ENCODE results near the gene TLR9. TPM values are rescaled to one million over a fixed set of nuclear protein-coding genes. Genes with fewer than 3 reads are reported as not detected.
A peak's percentile ranks its signal among the peaks of the same experiment; 100 is the strongest.

Gene TLR9
- total RNA-seq, 1 experiment from 2014 or later = not detected

- CTCF ChIA-PET = no interaction called here
- peaks cover 64% of the 10 kb centered on the region for H3K36me3 ChIP-seq (ENCODE audit: low read depth, low read length)
- TF ChIP-seq EZH2 (IDR thresholded peaks at IDR 0.05; ENCODE audit: low read length, unreplicated experiment) (no peak), EZH2phosphoT487 (IDR thresholded peaks at IDR 0.05; ENCODE audit: borderline replicate concordance, low read length) (no peak), CTCF (conservative IDR thresholded peaks at IDR 0.05; ENCODE audit: low read depth, low read length) (no peak)
Observed at GRCh38 chr3:52213901-52214300, 11.5 kb downstream of the TLR9 start.

GRCh38 chr3:52213005-52213404 lies 12.4 kb downstream of the TLR9 start:
- H3K79me2 ChIP-seq (ENCODE audit: low read length) = 0 out of 2 replicates have a peak, but pooled peaks cover 9% of the 10 kb centered on the region
- intact Hi-C loops (cut with micrococcal nuclease) = loop anchor here (10.0 kb wide), 1 partner anchor 158 kb away; the partner anchor contains the start of gene DUSP7
- TF ChIP-seq EZH2phosphoT487 (IDR thresholded peaks at IDR 0.05; ENCODE audit: borderline replicate concordance, low read length) = no peak
- no peak for TF ChIP-seq EZH2 (IDR thresholded peaks at IDR 0.05; ENCODE audit: low read length, unreplicated experiment)
- POLR2A ChIA-PET (ENCODE audit: unreplicated experiment) = no interaction called here
- CTCF ChIA-PET = no interaction called here
- ATAC-seq = no peak
- no peaks in the 10 kb centered on the region for H3K9me3 ChIP-seq (ENCODE audit: low read length)
- H3K4me2 ChIP-seq (ENCODE audit: low read length) = no peak overlapping the region
- peaks cover 73% of the 10 kb centered on the region for H3K36me3 ChIP-seq (ENCODE audit: low read depth, low read length)
- no peak for DNase-seq
- peaks cover 10% of the 10 kb centered on the region for H3F3A ChIP-seq (ENCODE audit: low read length, unreplicated experiment)
- H3K4me1 ChIP-seq (ENCODE audit: insufficient read depth, low read length) = peaks cover 41% of the 10 kb centered on the region
- no peaks in the 10 kb centered on the region for H4K20me1 ChIP-seq (ENCODE audit: low read length)
- no TSS peak for BruUV-seq (replicated peaks)
- H3K4me3 ChIP-seq (ENCODE audit: low read length) = no peak overlapping the region
- H3K27me3 ChIP-seq (ENCODE audit: low read length) = no peaks in the 10 kb centered on the region
- H3K9me2 ChIP-seq (replicated peaks; ENCODE audit: low read length) = no peaks in the 10 kb centered on the region
- H2AFZ ChIP-seq (ENCODE audit: low read length) = no peak overlapping the region
- H3K9ac ChIP-seq (ENCODE audit: low read length) = no peak overlapping the region
- no peak overlapping the region for H3K27ac ChIP-seq (ENCODE audit: low read length)

More at GRCh38 chr3:52213901-52214300, 11.5 kb downstream of the TLR9 start:
- intact Hi-C loops (cut with micrococcal nuclease) = loop anchor here (10.0 kb wide), 1 partner anchor 159 kb away; the partner anchor contains the start of gene DUSP7
- POLR2A ChIA-PET (ENCODE audit: unreplicated experiment) = interaction anchor here (0.5 kb wide), 1 partner anchor 13 kb away, joined by 4 read pairs; no protein-coding TSS in a partner anchor
- Histone ChIP-seq H3K9ac (ENCODE audit: low read length) (no peak overlapping the region), H3K4me3 (ENCODE audit: low read length) (no peak overlapping the region), H2AFZ (ENCODE audit: low read length) (no peak overlapping the region), H3K79me2 (ENCODE audit: low read length) (0 out of 2 replicates have a peak, but pooled peaks cover 9% of the 10 kb centered on the region), H3K27me3 (ENCODE audit: low read length) (no peaks in the 10 kb centered on the region), H3K9me2 (replicated peaks; ENCODE audit: low read length) (no peaks in the 10 kb centered on the region), H3K27ac (ENCODE audit: low read length) (no peak overlapping the region), H3F3A (ENCODE audit: low read length, unreplicated experiment) (peaks cover 11% of the 10 kb centered on the region), H3K4me1 (ENCODE audit: insufficient read depth, low read length) (peaks cover 50% of the 10 kb centered on the region), H4K20me1 (ENCODE audit: low read length) (no peaks in the 10 kb centered on the region), H3K9me3 (ENCODE audit: low read length) (no peaks in the 10 kb centered on the region), H3K4me2 (ENCODE audit: low read length) (no peak overlapping the region)
- no TSS peak for BruUV-seq (replicated peaks)
- no peak for DNase-seq
- no peak for ATAC-seq

DNA sequence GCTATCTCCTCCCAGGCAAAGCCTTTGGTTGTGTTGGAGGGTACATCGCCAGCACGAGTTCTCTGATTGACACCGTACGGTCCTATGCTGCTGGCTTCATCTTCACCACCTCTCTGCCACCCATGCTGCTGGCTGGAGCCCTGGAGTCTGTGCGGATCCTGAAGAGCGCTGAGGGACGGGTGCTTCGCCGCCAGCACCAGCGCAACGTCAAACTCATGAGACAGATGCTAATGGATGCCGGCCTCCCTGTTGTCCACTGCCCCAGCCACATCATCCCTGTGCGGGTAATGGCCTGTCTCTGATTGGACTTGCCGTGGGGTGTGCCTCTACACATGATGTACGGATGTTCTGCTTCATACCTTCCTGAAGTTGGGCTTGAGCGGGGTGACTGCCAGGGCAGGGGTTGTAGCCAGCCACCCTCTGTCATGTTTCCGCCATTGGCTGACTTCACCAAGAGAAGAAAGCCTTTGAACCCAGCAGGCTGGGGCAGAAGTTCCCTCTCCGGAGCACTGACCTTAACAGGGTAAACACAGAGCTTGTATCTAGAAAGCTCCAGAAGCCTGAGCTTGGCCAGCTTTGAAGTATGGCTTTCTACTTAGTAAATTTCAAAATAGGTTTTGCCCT lies 14.1 kb downstream of the TLR9 start:
- ATAC-seq (no peak), DNase-seq (no peak)
- intact Hi-C loops (cut with micrococcal nuclease) = loop anchor here (10.0 kb wide), 1 partner anchor 157 kb away; the partner anchor contains the start of gene DUSP7
- Histone ChIP-seq H2AFZ (ENCODE audit: low read length) (no peak overlapping the region), H3K9ac (ENCODE audit: low read length) (no peak overlapping the region), H3K9me2 (replicated peaks; ENCODE audit: low read length) (no peaks in the 10 kb centered on the region), H3F3A (ENCODE audit: low read length, unreplicated experiment) (peaks cover 5% of the 10 kb centered on the region), H3K9me3 (ENCODE audit: low read length) (no peaks in the 10 kb centered on the region), H3K27ac (ENCODE audit: low read length) (peak overlapping the region; percentile 40), H3K27me3 (ENCODE audit: low read length) (no peaks in the 10 kb centered on the region), H3K36me3 (ENCODE audit: low read depth, low read length) (peaks cover 85% of the 10 kb centered on the region), H3K4me1 (ENCODE audit: insufficient read depth, low read length) (peaks cover 28% of the 10 kb centered on the region), H4K20me1 (ENCODE audit: low read length) (no peaks in the 10 kb centered on the region), H3K4me3 (ENCODE audit: low read length) (no peak overlapping the region), H3K79me2 (ENCODE audit: low read length) (0 out of 2 replicates have a peak, but pooled peaks cover 13% of the 10 kb centered on the region), H3K4me2 (ENCODE audit: low read length) (peak overlapping the region; percentile 30)
- CTCF ChIA-PET = no interaction called here
- BruUV-seq (replicated peaks) = no TSS peak
- TF ChIP-seq EZH2phosphoT487 (IDR thresholded peaks at IDR 0.05; ENCODE audit: borderline replicate concordance, low read length) (no peak), EZH2 (IDR thresholded peaks at IDR 0.05; ENCODE audit: low read length, unreplicated experiment) (no peak), CTCF (conservative IDR thresholded peaks at IDR 0.05; ENCODE audit: low read depth, low read length) (no peak)
- POLR2A ChIA-PET (ENCODE audit: unreplicated experiment) = interaction anchor here (0.5 kb wide), 1 partner anchor 76 kb away, joined by 5 read pairs; the partner anchor contains the start of gene GLYCTK
